B cell (primary cell): ENCODE measurements around the gene TRIO.

ENCODE experiments used
- CTCF ChIP-seq: fragments of 200-600 bp; IDR thresholded peaks from one replicate; pipeline ENCODE4 v1.8.0; 2022; ENCODE audit warnings: antibody characterized with exemption, mild to moderate bottlenecking
- EZH2 ChIP-seq: IDR thresholded peaks from 2 replicates; pipeline ENCODE4 v1.6.1; 2012; ENCODE audit warnings: borderline replicate concordance, low read depth, mild to moderate bottlenecking, moderate library complexity, low read length; ENCODE audit not compliant: insufficient read depth, poor library complexity, severe bottlenecking

DNA sequence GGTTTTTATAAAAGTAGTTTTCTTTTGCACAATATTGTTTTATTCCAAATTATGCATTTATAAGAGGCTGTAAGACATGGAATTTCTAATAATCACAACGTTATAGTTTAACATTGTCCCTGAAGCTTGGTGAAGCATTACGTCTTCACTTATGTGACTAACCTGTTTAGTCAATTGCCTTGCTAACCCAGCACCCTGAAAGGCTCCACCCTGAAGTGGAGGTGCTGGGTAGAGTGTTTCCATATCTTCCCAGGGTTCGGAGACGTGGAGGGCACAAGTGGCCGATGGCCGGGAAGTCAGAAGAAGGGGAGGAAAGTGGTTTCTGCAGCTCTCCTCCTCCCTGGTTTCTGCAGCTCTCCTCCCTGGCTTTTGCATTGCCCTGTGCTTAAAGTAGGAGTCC, 83.4 kb downstream of the TRIO start:
- no peak for TF ChIP-seq CTCF
- no peak for TF ChIP-seq EZH2
